ENCODE measurements around the gene ZNF512. TPM values are rescaled to one million over a fixed set of nuclear protein-coding genes. Genes with fewer than 3 reads are reported as not detected.

Gene ZNF512
- total and polyA plus RNA-seq, 2 experiments from 2014 or later = 16.1 to 16.7 TPM

- Histone ChIP-seq H3K36me3 (ENCODE audit: low read depth) (peaks cover 48% of the 10 kb centered on the region), H3K9ac (no peak overlapping the region), H4K20me1 (ENCODE audit: insufficient read depth) (peaks cover 3% of the 10 kb centered on the region; the same call in 1 of the 2 replicates), H3K27ac (no peak overlapping the region), H3F3A (ENCODE audit: insufficient read depth) (peaks cover 39% of the 10 kb centered on the region), H3K4me1 (ENCODE audit: insufficient read depth) (peaks cover 20% of the 10 kb centered on the region), H3K4me3 (no peak overlapping the region), H3K27me3 (replicated peaks; ENCODE audit: insufficient read depth) (no peaks in the 10 kb centered on the region), H2AFZ (no peak overlapping the region), H3K9me3 (ENCODE audit: low read depth) (no peaks in the 10 kb centered on the region), H3K9me2 (ENCODE audit: insufficient read depth) (no peaks in the 10 kb centered on the region), H3K79me2 (ENCODE audit: insufficient read depth) (no peaks in the 10 kb centered on the region), H3K4me2 (ENCODE audit: unreplicated experiment) (peak overlapping the region; percentile 4)
- in situ Hi-C loops (cut with MboI) = no loop called here
- 82 to 84% methylated on average over 5 of the region's 5 CpGs for WGBS, 2 experiments (ENCODE audit: low coverage in 1 of 2, low lambda C conversion rate in 2 of 2, missing lambda C conversion rate in 2 of 2)
- DNase-seq = peak; percentile 26
- TF ChIP-seq EZH2 (IDR thresholded peaks at IDR 0.05; ENCODE audit: insufficient read depth, poor library complexity, severe bottlenecking) = no peak
- TF ChIP-seq EZH2phosphoT487 (IDR thresholded peaks at IDR 0.05; ENCODE audit: insufficient read depth, low read depth) = no peak
Measured at GRCh38 chr2:27636766-27637165, 53.9 kb downstream of the ZNF512 start.

DNA sequence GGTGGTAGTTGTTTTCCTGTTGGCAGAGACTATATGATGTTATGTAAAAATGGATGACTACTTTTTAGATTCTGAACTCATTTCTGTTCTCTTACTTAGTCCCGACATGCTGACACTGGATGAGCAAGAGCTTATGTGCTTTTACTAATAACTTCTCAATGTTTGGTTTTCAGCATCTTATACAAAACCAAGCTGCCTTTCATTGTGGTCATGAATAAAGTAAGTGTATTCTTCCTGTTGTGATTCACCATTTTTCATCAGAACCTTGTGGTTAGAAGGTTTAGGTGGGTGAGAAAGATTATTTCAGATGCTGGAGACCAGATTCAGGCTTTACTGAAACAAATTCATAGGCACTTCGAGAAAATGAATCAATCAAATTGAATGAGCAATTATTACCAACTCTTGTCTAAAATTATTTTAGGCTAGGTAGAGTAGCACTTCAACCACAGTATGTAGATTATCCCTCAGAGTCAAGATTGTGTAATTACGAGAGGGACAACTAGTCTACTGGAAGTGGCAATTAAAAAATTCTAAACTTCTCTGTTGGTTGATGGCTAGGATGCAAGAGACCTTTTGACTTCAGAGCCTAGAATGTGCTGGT lies 55.3 kb downstream of the ZNF512 start:
- in situ Hi-C loops (cut with MboI) = no loop called here
- no peaks in the 10 kb centered on the region for H3K27me3 ChIP-seq (replicated peaks; ENCODE audit: insufficient read depth)
- H3K4me2 ChIP-seq (ENCODE audit: unreplicated experiment) = peak overlapping the region; percentile 71
- no peaks in the 10 kb centered on the region for H3K79me2 ChIP-seq (ENCODE audit: insufficient read depth)
- 8 to 10% methylated on average over 3 of the region's 3 CpGs for WGBS, 2 experiments (ENCODE audit: low coverage in 1 of 2, low lambda C conversion rate in 2 of 2, missing lambda C conversion rate in 2 of 2)
- peak overlapping the region; percentile 17; the same call in 1 of the 2 replicates for H3K4me3 ChIP-seq
- peaks cover 20% of the 10 kb centered on the region for H3K4me1 ChIP-seq (ENCODE audit: insufficient read depth)
- H3K36me3 ChIP-seq (ENCODE audit: low read depth) = peaks cover 42% of the 10 kb centered on the region
- peak overlapping the region; percentile 82 for H3K27ac ChIP-seq
- peaks cover 3% of the 10 kb centered on the region; the same call in 1 of the 2 replicates for H4K20me1 ChIP-seq (ENCODE audit: insufficient read depth)
- H2AFZ ChIP-seq = no peak overlapping the region
- H3K9me2 ChIP-seq (ENCODE audit: insufficient read depth) = no peaks in the 10 kb centered on the region
- H3K9ac ChIP-seq = peak overlapping the region; percentile 16
- no peaks in the 10 kb centered on the region for H3K9me3 ChIP-seq (ENCODE audit: low read depth)
- H3F3A ChIP-seq (ENCODE audit: insufficient read depth) = peaks cover 39% of the 10 kb centered on the region
- TF ChIP-seq EZH2phosphoT487 (IDR thresholded peaks at IDR 0.05; ENCODE audit: insufficient read depth, low read depth) = peak; percentile 80; the same call in 1 of the 2 replicates
- no peak for TF ChIP-seq EZH2 (IDR thresholded peaks at IDR 0.05; ENCODE audit: insufficient read depth, poor library complexity, severe bottlenecking)
- peak; percentile 95 for DNase-seq

DNA sequence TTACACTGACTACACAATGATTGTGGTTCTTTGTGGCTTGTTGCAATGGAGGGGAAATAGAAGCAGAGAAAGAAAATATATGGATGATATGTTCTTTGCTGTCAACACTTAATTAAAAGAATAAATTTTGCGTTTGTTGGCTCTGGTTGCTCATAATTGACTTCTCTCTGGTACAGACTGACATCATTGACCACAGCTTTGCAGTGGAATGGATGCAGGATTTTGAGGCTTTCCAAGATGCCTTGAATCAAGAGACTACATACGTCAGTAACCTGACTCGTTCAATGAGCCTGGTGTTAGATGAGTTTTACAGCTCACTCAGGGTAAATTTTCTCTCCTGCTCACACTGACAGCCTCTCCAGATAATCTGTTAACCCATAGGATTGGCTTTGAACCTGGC lies 55.9 kb downstream of the ZNF512 start:
- Histone ChIP-seq H3K27ac (peak overlapping the region; percentile 82), H3K9me3 (ENCODE audit: low read depth) (no peaks in the 10 kb centered on the region), H3K4me3 (peak overlapping the region; percentile 17; the same call in 1 of the 2 replicates), H3K9ac (0 out of 2 replicates have a peak overlapping the region, but pooled peaks have one; percentile 16), H3K4me2 (ENCODE audit: unreplicated experiment) (peak overlapping the region; percentile 71), H2AFZ (no peak overlapping the region), H3F3A (ENCODE audit: insufficient read depth) (peaks cover 39% of the 10 kb centered on the region), H3K9me2 (ENCODE audit: insufficient read depth) (no peaks in the 10 kb centered on the region), H3K27me3 (replicated peaks; ENCODE audit: insufficient read depth) (no peaks in the 10 kb centered on the region), H4K20me1 (ENCODE audit: insufficient read depth) (peaks cover 3% of the 10 kb centered on the region; the same call in 1 of the 2 replicates), H3K79me2 (ENCODE audit: insufficient read depth) (no peaks in the 10 kb centered on the region), H3K36me3 (ENCODE audit: low read depth) (peaks cover 43% of the 10 kb centered on the region), H3K4me1 (ENCODE audit: insufficient read depth) (peaks cover 20% of the 10 kb centered on the region)
- in situ Hi-C loops (cut with MboI) = no loop called here
- DNase-seq = peak; percentile 93
- no peak for TF ChIP-seq EZH2 (IDR thresholded peaks at IDR 0.05; ENCODE audit: insufficient read depth, poor library complexity, severe bottlenecking)
- TF ChIP-seq EZH2phosphoT487 (IDR thresholded peaks at IDR 0.05; ENCODE audit: insufficient read depth, low read depth) = peak; percentile 95
- WGBS, 2 experiments (ENCODE audit: low coverage in 1 of 2, low lambda C conversion rate in 2 of 2, missing lambda C conversion rate in 2 of 2) = 3 to 5% methylated on average over 3 of the region's 3 CpGs

DNA sequence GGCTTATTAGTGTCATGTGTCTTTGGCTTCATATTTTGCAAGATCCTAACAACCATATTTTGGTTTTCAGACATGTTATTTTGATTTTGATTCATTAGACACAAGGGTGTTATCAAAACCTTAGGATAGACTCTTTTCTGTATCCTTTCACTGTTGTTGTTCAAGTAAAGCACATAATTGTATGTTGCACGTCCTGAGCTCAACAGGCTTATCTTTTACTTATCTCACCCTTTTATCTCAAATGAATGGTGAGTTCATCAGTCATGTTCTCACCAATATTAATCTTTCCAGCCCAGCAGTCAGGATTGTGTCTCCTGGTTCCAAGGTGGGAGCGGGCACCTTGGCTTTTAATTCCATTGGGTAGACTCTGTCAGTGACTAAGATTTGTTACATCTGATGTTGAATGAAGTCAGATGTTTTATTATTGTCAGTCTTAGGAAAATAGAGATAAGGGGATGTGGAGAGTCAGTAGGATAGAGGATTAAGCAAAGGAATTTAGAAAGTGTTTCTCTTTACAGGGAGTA lies 57.9 kb downstream of the ZNF512 start:
- peaks cover 35% of the 10 kb centered on the region for H3K36me3 ChIP-seq (ENCODE audit: low read depth)

More for the DNA sequence above, 57.9 kb downstream of the ZNF512 start:
- in situ Hi-C loops (cut with MboI) = no loop called here
- Histone ChIP-seq H3K4me3 (no peak overlapping the region), H3K79me2 (ENCODE audit: insufficient read depth) (no peaks in the 10 kb centered on the region), H3F3A (ENCODE audit: insufficient read depth) (peaks cover 32% of the 10 kb centered on the region), H3K4me2 (ENCODE audit: unreplicated experiment) (no peak overlapping the region), H3K27me3 (replicated peaks; ENCODE audit: insufficient read depth) (no peaks in the 10 kb centered on the region), H3K9me3 (ENCODE audit: low read depth) (no peaks in the 10 kb centered on the region), H3K4me1 (ENCODE audit: insufficient read depth) (peaks cover 20% of the 10 kb centered on the region), H3K27ac (no peak overlapping the region), H3K9ac (no peak overlapping the region), H3K9me2 (ENCODE audit: insufficient read depth) (no peaks in the 10 kb centered on the region), H4K20me1 (ENCODE audit: insufficient read depth) (peaks cover 3% of the 10 kb centered on the region; the same call in 1 of the 2 replicates), H2AFZ (no peak overlapping the region)
- no peak for DNase-seq
- TF ChIP-seq EZH2phosphoT487 (IDR thresholded peaks at IDR 0.05; ENCODE audit: insufficient read depth, low read depth) (no peak), EZH2 (IDR thresholded peaks at IDR 0.05; ENCODE audit: insufficient read depth, poor library complexity, severe bottlenecking) (no peak)
- WGBS, 2 experiments (ENCODE audit: low coverage in 1 of 2, low lambda C conversion rate in 2 of 2, missing lambda C conversion rate in 2 of 2) = 99 to 100% methylated on average over 2 of the region's 2 CpGs

All from GM23248 (cell line).